Calu3 (cell line): ENCODE data around the gene ZNF487. TPM values are rescaled to one million over a fixed set of nuclear protein-coding genes. Genes with fewer than 3 reads are reported as not detected.
"Not testable (repeated sequence)": the region's sequence is repeated elsewhere in the genome, so short reads cannot be mapped to it uniquely, and the experiment has no call there.

Experiments
- BruUV-seq: library from RNA; stranded (reverse); fragments of 400-500 nt; replicated peaks from 2 replicates; lab custom pipeline; 2021; lab: Mats Ljungman, UMichigan
- CTCF ChIA-PET: fragments of 300-600 bp; sonication (Branson Sonifier 250); formaldehyde crosslinking; loops from one replicate; lab custom pipeline; 2022; ENCODE audit warnings: antibody characterized with exemption; lab: Charles Lee
- DNase-seq: peaks from one replicate; pipeline ENCODE4 v3.0.0; 2022
- H3K27ac Mint-ChIP-seq: one replicate; pipeline ENCODE4 v1.8.0; 2022; ENCODE audit warnings: mixed read lengths; ENCODE audit not compliant: unreplicated experiment
- H3K27me3 Mint-ChIP-seq: one replicate; pipeline ENCODE4 v1.8.0; 2022; ENCODE audit warnings: mixed read lengths; ENCODE audit not compliant: unreplicated experiment
- H3K36me3 Mint-ChIP-seq: one replicate; pipeline ENCODE4 v1.8.0; 2022; ENCODE audit warnings: mild to moderate bottlenecking, moderate library complexity, mixed read lengths; ENCODE audit not compliant: insufficient read depth, unreplicated experiment
- H3K4me1 Mint-ChIP-seq: one replicate; pipeline ENCODE4 v1.8.0; 2022; ENCODE audit warnings: mild to moderate bottlenecking, low read depth, mixed read lengths; ENCODE audit not compliant: unreplicated experiment
- H3K4me3 Mint-ChIP-seq: one replicate; pipeline ENCODE4 v1.8.0; 2022; ENCODE audit warnings: mild to moderate bottlenecking, low read depth, moderate library complexity, mixed read lengths; ENCODE audit not compliant: unreplicated experiment
- H3K9me3 Mint-ChIP-seq: one replicate; pipeline ENCODE4 v1.8.0; 2022; ENCODE audit warnings: low read depth, mixed read lengths; ENCODE audit not compliant: unreplicated experiment
- intact Hi-C: fragments of 100-400 bp; cut with micrococcal nuclease; formaldehyde crosslinking; loops from one replicate; pipeline ENCODE4 v1.10.0; 2022; ENCODE audit not compliant: unreplicated experiment
- total RNA-seq: library from RNA; stranded (reverse); gene quantifications from 2 replicates; pipeline ENCODE4 v1.2.3, GENCODE V29; 2022
- TF ChIP-seq, protein P1 (sequence below): fragments of 200-600 bp; IDR thresholded peaks from one replicate; pipeline ENCODE4 v1.8.0; 2022; ENCODE audit warnings: antibody characterized with exemption; ENCODE audit not compliant: unreplicated experiment

The ZNF487 gene
- total RNA-seq, 1 experiment from 2014 or later, result 3.4 TPM

DNA sequence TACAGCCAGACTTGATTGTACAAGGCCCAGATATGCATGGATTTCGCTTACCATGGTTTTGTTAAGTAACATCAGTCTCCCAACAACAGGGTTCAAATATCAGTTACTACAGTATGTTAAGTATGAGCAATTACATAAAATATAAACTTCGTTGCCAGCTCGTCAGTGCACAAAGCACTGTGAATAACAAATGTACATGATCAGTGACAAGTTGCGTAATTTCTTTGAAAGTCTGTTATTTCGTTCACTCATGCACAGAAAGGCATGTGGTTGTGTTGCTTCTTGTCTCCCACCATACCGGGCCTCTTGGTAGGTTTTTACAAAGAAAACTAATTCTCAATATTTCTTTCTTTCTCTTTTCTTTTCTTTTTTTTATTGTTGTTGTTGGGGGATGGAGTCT lies 12.5 kb upstream of the ZNF487 start:
- H3K27me3 Mint-ChIP-seq, result no peaks in the 10 kb centered on the region
- intact Hi-C loops, result no loop called here
- H3K27ac Mint-ChIP-seq, result no peak overlapping the region
- TF ChIP-seq, protein P1, sequence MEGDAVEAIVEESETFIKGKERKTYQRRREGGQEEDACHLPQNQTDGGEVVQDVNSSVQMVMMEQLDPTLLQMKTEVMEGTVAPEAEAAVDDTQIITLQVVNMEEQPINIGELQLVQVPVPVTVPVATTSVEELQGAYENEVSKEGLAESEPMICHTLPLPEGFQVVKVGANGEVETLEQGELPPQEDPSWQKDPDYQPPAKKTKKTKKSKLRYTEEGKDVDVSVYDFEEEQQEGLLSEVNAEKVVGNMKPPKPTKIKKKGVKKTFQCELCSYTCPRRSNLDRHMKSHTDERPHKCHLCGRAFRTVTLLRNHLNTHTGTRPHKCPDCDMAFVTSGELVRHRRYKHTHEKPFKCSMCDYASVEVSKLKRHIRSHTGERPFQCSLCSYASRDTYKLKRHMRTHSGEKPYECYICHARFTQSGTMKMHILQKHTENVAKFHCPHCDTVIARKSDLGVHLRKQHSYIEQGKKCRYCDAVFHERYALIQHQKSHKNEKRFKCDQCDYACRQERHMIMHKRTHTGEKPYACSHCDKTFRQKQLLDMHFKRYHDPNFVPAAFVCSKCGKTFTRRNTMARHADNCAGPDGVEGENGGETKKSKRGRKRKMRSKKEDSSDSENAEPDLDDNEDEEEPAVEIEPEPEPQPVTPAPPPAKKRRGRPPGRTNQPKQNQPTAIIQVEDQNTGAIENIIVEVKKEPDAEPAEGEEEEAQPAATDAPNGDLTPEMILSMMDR, result no peak
- H3K4me3 Mint-ChIP-seq, result no peak overlapping the region
- CTCF ChIA-PET, result no interaction called here
- H3K9me3 Mint-ChIP-seq, result no peaks in the 10 kb centered on the region
- peaks cover 13% of the 10 kb centered on the region for H3K4me1 Mint-ChIP-seq
- H3K36me3 Mint-ChIP-seq, result peaks cover 7% of the 10 kb centered on the region
- DNase-seq, result no peak
- no TSS peak for BruUV-seq

DNA sequence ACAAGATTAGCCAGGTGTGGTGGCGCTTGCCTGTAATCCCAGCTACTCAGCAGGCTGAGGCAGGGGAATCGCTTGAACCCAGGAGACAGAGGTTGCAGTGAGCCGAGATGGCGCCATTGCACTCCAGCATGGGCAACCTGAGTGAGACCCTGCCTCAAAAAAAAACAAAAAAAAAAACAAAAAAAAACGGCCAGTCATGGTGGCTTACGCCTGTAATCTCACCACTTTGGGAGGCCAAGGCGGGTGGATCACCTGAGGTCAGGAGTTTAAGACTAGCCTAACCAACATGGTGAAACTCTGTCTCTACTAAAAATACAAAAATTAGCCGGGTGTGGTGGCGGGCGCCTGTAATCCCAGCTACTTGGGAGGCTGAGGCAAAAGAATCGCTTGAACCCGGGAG lies 10.4 kb upstream of the ZNF487 start:
- H3K27me3 Mint-ChIP-seq, H3K4me1 Mint-ChIP-seq, H3K27ac Mint-ChIP-seq, DNase-seq, CTCF ChIA-PET, H3K9me3 Mint-ChIP-seq, intact Hi-C loops, BruUV-seq, H3K36me3 Mint-ChIP-seq, H3K4me3 Mint-ChIP-seq: not testable (repeated sequence)

DNA sequence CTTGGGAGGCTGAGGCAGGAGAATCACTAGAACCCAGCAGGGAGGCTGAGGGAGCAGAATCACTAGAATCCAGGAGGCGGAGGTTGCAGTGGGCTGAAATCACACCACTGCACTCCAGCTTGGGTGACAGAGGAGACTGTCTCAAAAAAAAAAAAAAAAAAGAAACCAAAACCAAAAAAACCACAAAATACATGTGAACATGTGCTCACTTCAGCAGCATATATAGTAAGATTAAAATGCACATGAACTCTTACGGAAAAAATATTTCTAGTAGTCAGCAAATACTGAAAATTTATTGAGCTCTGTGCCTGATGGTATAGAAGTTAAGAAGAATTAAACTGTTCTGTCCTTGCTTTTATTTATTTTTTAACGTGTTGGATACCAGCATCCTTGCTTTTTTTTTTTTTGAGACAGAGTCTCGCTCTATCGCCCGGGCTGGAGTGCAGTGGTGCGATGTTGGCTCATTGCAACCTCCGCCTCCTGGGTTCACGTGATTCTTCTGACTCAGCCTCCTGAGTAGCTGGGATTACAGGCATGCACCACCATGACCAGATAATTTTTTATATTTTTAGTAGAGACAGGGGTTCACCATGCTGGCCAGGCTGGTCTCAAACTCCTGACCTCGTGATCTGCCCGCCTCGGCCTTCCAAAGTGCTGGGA lies 9.6 kb upstream of the ZNF487 start:
- no peak for DNase-seq
- no peaks in the 10 kb centered on the region for H3K27me3 Mint-ChIP-seq
- no peaks in the 10 kb centered on the region for H3K36me3 Mint-ChIP-seq
- no peak overlapping the region for H3K4me3 Mint-ChIP-seq
- CTCF ChIA-PET, result no interaction called here
- no TSS peak for BruUV-seq
- no peaks in the 10 kb centered on the region for H3K9me3 Mint-ChIP-seq
- intact Hi-C loops, result no loop called here
- H3K27ac Mint-ChIP-seq, result no peak overlapping the region
- no peaks in the 10 kb centered on the region for H3K4me1 Mint-ChIP-seq
- TF ChIP-seq, protein P1, result no peak

DNA sequence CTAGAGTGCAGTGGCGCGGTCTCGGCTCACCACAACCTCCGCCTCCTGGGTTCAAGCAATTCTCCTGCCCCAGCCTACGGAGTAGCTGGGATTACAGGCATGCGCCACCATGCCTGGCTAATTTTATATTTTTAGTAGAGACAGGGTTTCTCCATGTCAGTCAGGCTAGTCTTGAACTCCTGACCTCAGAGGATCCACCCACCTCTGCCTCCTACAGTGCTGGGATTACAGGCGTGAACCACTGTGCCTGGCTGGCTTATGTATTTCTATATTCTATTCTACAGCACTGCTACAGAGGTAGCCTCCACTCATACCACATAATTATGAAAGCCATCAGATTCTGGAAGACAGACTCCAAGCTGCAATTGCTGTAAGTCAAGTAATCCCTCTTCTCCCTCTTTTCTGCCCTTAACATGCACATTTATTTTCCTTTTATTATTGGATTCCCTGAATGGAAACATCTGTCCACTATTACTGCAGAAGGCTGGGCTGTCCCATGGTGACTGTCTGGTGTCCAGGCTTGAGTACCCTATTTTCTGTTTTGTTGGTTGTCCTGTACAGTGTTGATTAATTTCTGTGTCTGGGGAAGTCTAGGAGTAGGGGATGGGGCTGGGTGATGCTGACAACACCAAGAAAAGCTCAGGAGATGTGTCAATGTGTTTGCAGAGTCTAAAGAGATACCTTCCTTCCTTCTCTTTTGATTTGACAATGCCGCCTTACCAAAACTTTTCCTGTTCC lies 5.8 kb upstream of the ZNF487 start:
- Mint-ChIP-seq H3K36me3 (peaks cover 9% of the 10 kb centered on the region), H3K4me1 (no peaks in the 10 kb centered on the region), H3K27ac (no peak overlapping the region), H3K9me3 (no peaks in the 10 kb centered on the region), H3K4me3 (no peak overlapping the region), H3K27me3 (no peaks in the 10 kb centered on the region)
- intact Hi-C loops, result no loop called here
- no peak for DNase-seq
- TF ChIP-seq, protein P1, result no peak
- BruUV-seq, result no TSS peak
- CTCF ChIA-PET, result no interaction called here
